Ishikawa (cell line): ENCODE data around the gene XAB2.

Source experiments
- CEBPB ChIP-seq: IDR thresholded peaks from 2 replicates; pipeline ENCODE4 v1.6.1; 2012
- CREB1 ChIP-seq: IDR thresholded peaks from 2 replicates; pipeline ENCODE4 v1.6.1; 2012; ENCODE audit warnings: low read depth
- EGR1 ChIP-seq: IDR thresholded peaks from 2 replicates; pipeline ENCODE4 v1.6.1; 2012
- EP300 ChIP-seq: IDR thresholded peaks from 2 replicates; pipeline ENCODE4 v1.6.1; 2012; ENCODE audit warnings: borderline replicate concordance
- MAX ChIP-seq: IDR thresholded peaks from 2 replicates; pipeline ENCODE4 v1.6.1; 2012
- NFIC ChIP-seq: IDR thresholded peaks from 2 replicates; pipeline ENCODE4 v1.6.1; 2012
- RAD21 ChIP-seq: IDR thresholded peaks from 2 replicates; pipeline ENCODE4 v1.6.1; 2012; ENCODE audit warnings: low read depth
- REST ChIP-seq: IDR thresholded peaks from 2 replicates; pipeline ENCODE4 v1.6.1; 2012; ENCODE audit warnings: low read depth, mild to moderate bottlenecking
- TAF1 ChIP-seq: IDR thresholded peaks from 2 replicates; pipeline ENCODE4 v1.6.1; 2012; ENCODE audit warnings: low read depth, mild to moderate bottlenecking
- TCF12 ChIP-seq: IDR thresholded peaks from 2 replicates; pipeline ENCODE4 v1.6.1; 2012; ENCODE audit warnings: low read depth
- TEAD4 ChIP-seq: IDR thresholded peaks from 2 replicates; pipeline ENCODE4 v1.6.1; 2012
- USF1 ChIP-seq: IDR thresholded peaks from 2 replicates; pipeline ENCODE4 v1.6.1; 2012
- YY1 ChIP-seq: IDR thresholded peaks from 2 replicates; pipeline ENCODE4 v1.6.1; 2012; ENCODE audit warnings: low read depth
- ZBTB7A ChIP-seq: IDR thresholded peaks from 2 replicates; pipeline ENCODE4 v1.6.1; 2012; ENCODE audit warnings: low read depth

XAB2 gene

DNA sequence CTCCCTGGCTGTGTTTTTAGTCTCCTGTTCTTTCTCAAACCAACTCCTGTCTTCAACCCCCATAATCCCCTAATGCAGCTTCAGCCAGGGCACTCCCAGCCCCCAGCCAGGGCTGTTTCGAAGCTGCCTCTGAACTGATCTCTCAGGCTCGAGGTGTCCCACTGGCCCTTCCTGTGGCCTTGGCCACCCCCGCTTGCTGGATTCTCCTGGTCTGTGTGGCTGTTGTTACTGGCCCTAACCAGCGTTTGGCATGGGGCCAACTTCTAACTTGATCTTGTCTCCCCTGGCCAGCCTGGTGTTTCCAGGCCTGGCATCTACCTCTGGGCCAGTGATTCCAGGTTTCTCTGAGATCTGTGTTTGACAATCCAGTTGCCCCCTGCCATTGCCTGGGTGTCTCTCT is 11.0 kb downstream of the XAB2 start:
- TF ChIP-seq YY1 (no peak), EP300 (no peak), NFIC (peak; percentile 90), ZBTB7A (no peak), RAD21 (no peak), CEBPB (no peak), TCF12 (no peak)

DNA sequence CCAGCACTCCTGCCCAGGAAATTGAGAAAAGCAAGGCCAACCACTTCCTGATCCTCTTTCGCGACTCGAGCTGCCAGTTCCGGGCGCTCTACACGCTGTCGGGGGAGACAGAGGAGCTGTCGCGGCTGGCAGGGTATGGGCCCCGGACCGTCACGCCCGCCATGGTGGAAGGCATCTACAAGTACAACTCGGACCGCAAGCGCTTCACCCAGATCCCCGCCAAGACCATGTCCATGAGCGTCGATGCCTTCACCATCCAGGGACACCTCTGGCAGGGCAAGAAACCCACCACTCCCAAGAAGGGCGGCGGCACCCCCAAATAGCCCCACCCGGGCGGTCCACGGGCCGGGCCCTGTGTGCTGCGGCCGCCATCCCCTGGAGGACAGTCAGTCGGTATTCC is 11.6 kb downstream of the XAB2 start:
- TF ChIP-seq TEAD4 (no peak), TAF1 (no peak), ZBTB7A (no peak), USF1 (no peak), REST (no peak)

- TF ChIP-seq CEBPB (no peak), REST (no peak), NFIC (no peak), EGR1 (no peak), MAX (no peak), ZBTB7A (no peak)
These were observed 12.2 kb downstream of the XAB2 start for GRCh38 chr19:7617172-7617571.

- TF ChIP-seq TEAD4 (no peak), ZBTB7A (0 out of 2 replicates have a peak, but pooled peaks have one; percentile 32)
These were observed 14.2 kb downstream of the XAB2 start for GRCh38 chr19:7614859-7615741.

DNA sequence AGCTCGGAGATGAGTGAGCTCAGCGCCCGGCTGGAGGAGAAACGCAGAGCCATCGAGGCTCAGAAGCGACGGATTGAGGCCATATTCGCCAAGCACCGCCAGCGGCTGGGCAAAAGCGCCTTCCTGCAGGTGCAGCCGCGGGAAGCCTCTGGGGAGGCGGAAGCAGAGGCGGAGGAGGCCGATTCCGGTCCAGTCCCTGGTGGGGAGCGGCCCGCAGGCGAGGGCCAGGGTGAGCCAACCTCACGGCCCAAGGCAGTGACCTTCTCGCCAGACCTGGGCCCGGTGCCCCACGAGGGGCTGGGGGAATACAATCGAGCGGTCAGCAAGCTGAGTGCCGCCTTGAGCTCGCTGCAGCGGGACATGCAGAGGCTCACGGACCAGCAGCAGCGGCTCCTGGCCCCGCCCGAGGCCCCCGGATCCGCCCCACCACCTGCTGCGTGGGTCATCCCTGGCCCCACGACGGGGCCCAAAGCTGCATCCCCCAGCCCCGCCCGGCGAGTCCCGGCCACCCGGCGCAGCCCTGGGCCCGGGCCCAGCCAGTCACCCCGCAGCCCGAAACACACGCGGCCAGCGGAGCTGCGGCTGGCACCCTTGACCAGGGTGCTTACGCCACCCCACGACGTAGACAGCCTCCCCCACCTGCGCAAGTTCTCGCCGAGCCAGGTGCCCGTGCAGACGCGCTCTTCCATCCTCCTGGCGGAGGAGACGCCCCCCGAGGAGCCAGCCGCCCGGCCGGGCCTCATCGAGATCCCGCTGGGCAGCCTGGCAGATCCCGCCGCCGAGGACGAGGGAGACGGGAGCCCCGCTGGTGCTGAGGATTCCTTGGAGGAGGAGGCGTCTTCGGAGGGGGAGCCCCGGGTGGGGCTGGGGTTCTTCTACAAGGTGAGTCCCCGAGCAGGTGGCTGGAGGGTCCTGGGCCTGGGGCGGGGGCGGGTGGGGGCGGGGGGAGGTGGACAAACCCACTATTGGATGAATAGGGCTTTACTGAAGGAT is 16.8 kb downstream of the XAB2 start:
- TF ChIP-seq RAD21: no peak

GRCh38 chr19:7611541-7612279 is 17.6 kb downstream of the XAB2 start:
- 0 out of 2 replicates have a peak, but pooled peaks have one; percentile 29 for TF ChIP-seq ZBTB7A
- no peak for TF ChIP-seq TEAD4
- no peak for TF ChIP-seq TCF12
- TF ChIP-seq REST: peak; percentile 80
- TF ChIP-seq EGR1: no peak
- TF ChIP-seq NFIC: no peak
- no peak for TF ChIP-seq RAD21
- no peak for TF ChIP-seq EP300
- TF ChIP-seq CEBPB: no peak
- TF ChIP-seq MAX: no peak
- TF ChIP-seq CREB1: no peak
